IPS DF 4.7 (cell line): ENCODE results near the gene DDT.
A peak's percentile ranks its signal among the peaks of the same experiment; 100 is the strongest.
"Not testable (repeated sequence)": the region's sequence is repeated elsewhere in the genome, so short reads cannot be mapped to it uniquely, and the experiment has no call there.

Experiments
- DNase-seq: peaks from one replicate; pipeline ENCODE4 v3.0.0-alpha.2; 2013; ENCODE audit warnings: low spot score; ENCODE audit errors: extremely low read depth

The DDT gene

DNA sequence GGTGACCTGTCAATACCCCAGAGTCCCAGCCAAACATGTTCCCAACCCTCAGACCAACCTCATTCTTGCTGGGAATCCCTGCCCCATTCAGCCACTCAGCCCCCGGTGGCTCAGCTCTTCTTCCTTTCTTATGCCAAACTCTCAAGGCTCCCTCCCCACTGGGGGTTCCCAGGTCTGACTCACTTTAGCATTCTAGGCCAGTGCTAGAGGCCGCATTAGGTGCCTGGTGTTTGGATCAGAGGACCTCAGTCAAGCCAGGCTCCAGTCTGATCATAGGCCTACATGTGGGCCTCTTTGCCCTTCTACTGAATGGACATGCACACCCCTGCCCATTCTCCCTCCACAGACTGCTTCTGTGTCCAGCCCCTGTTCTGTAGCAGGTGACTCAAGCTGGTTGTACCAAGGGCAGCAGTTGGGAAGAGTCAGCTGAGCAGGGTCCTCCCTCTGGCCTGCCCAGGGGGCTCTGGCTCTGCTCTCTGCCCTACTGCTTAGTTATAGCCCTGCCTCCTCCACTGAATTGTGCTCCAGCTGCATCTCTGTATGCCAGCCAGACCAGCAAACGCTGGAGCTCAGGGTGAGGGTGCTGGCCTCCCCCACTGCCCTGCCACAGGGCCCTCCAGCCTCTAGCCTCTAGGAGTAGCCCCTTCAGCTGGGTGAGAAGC, 15.5 kb upstream of the DDT start:
- DNase-seq: not testable (repeated sequence)

DNA sequence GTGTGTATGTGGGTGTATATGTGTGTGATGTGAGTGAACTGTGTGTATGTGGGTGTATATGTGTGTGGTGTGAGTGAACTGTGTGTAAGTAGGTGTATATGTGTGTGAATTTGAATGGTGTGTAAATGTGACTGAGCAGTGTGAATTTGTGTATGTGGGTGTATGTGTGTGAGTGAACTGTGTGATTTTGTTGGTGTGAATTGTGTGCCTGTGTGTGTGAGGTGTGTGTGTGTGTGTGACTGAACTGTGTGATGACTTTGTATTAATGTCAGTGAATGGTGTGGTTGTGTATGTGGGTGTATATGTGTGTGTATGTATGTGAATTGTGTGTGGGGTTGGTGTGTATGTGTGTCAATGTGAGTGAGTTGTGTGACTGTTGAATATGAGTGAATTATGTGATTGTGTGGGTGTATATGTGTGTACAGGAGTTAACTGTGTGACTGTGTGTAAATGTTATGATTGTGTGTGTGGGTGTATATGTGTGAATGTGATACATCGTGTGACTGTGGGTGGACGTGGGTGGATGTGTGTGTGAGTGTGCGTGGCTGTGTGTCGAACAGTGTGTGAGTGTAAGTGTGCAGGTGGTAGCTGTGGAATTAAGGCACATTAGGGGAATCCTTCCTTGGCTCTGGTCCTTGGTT, 12.4 kb upstream of the DDT start:
- DNase-seq: not testable (repeated sequence)

GRCh38 chr22:23986089-23986488, 11.8 kb upstream of the DDT start:
- DNase-seq: not testable (repeated sequence)

- no peak for DNase-seq
Observed at GRCh38 chr22:23984430-23984829, 10.2 kb upstream of the DDT start.

DNA sequence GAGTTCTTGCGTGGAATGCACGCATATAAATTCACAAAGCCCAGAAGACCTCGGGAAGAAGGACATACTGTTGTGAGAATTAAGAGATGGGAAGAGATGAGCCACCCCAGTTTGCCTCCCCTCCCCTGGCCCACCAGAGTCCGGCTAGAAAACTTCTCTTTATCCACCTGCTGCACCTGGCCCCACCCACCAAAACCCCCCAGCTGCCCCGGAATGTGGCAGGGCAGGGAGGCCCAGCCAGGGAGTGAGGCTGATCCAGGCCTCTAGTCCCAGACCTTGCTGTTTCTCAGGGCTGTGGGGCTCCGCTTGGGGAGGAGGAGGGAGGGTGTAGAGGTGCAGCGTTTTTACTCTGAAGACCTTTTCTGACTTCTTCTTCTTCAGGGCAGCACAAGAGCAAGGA, 6.3 kb upstream of the DDT start:
- not testable (repeated sequence) for DNase-seq

- not testable (repeated sequence) for DNase-seq
Observed at GRCh38 chr22:23979557-23980240, 5.5 kb upstream of the DDT start, which contains the start of gene GSTT2. TSS of gene GSTT2 (plus strand) at chr22:23980134.

DNA sequence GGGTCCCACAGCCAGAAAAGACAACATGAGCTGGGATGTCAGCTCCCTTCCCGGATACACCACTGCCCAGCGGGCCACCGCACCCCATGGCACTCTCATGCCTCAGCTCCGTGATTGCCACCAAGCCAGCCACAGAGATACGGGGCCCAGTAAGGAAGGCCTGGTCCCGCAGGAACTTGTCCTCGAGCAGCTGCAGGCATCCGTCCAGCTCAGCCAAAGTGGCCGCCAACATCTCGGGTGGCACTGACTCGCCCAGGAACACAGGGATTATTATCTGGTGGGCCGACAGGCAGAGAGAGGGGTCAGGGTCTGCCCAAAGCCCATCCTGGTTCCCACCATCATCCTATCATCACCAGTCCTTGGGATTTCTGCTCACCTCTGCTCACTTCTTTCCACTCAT, 3.1 kb upstream of the DDT start:
- not testable (repeated sequence) for DNase-seq

GRCh38 chr22:23974836-23975352, 653 bp upstream of the DDT start:
- not testable (repeated sequence) for DNase-seq

DNA sequence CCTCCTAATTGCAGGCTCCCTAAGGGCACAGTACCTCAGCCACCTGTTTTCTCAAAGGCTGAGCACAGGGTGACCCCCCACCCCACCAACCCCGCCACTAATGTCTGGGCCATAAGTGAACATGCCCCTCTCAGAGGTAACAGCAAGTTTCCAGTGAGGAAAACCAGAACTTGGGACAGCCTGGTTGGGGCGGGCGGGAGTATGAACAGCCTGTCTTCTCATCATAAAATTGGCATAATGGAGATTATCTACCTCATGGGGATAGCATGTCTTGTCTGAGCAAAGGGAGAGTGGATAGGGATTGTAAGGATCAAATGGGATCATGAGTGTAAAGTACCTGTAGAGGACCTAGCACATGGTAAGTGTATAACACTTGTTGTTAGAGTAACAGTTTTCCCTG, 2.3 kb downstream of the DDT start:
- DNase-seq: not testable (repeated sequence)

DNA sequence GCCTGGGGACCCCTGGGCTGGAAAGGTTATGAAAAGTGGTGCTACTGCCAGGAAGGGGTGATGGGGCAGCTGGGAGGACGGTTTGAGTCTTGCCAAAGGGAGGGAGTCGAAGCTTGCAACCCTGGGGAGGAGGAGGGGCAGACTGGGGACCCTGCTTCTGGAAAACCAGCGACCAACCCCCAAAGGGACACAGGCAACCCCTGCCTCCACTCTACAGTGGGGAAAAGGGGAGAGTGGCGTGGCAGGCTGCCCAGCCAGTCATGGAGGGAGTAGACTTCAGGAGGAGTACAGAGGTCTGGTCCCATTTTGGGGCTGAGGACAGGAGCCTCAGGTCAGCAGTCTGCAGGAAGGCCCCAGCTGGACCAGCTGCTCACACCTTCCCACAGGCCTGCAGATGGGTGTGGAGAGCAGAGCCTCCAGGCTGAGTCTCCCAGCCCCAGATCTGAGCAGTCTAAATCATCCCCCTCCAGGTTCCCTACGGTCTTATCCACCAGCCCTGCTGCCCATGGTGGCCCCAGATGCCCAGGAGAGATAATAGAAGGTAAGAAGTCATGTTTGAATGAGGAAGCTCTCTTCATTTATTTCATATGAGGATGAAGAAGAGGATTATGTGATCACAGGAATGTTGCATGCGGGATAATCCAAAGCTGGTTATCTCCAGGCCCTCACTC, 3.3 kb downstream of the DDT start:
- DNase-seq: no peak

DNA sequence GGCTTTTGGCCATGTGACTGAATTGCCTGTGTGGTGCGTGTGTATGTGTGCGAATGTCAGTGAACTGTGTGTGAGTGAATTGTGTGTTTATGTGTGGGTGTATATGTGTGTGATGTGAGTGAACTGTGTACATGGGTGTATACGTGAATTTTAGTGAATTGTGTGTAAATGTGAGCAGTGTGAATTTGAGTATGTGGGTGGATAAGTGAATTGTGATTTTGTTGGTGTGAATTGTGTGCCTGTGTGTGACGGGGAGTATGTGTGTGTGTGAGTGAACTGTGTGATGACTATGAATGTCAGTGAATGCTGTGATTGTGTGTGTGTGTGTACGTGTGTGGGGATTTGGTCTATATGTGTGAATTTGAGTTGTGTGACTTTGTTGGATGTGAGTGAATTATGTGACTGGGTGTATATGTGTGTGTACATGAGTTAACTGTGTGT, 4.0 kb downstream of the DDT start:
- DNase-seq: no peak

GRCh38 chr22:23969071-23969470, 5.2 kb downstream of the DDT start:
- no peak for DNase-seq

- not testable (repeated sequence) for DNase-seq
Observed at GRCh38 chr22:23966568-23966967, 7.7 kb downstream of the DDT start, which contains the start of gene DDTL. TSS of gene DDTL (plus strand) at chr22:23966888. CDS start at chr22:23966915, 27 bp downstream.

DNA sequence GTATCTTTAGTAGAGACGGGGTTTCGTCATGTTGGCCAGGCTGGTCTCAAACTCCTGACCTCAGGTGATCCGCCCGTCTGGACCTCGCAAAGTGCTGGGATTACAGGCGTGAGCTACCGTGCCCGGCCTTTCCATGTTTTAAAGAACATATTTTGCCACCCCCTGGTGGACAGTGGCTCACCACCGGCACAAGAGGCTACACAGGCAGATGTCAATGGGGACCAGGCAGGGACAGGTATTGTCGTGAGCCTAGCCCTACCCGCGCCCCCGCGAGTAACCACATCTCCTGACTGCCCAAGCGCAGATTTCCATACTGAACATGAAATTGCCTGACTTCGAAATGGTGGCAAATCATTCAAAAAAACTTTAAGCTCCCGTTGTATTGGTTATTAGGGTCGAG, 8.1 kb downstream of the DDT start:
- not testable (repeated sequence) for DNase-seq

DNA sequence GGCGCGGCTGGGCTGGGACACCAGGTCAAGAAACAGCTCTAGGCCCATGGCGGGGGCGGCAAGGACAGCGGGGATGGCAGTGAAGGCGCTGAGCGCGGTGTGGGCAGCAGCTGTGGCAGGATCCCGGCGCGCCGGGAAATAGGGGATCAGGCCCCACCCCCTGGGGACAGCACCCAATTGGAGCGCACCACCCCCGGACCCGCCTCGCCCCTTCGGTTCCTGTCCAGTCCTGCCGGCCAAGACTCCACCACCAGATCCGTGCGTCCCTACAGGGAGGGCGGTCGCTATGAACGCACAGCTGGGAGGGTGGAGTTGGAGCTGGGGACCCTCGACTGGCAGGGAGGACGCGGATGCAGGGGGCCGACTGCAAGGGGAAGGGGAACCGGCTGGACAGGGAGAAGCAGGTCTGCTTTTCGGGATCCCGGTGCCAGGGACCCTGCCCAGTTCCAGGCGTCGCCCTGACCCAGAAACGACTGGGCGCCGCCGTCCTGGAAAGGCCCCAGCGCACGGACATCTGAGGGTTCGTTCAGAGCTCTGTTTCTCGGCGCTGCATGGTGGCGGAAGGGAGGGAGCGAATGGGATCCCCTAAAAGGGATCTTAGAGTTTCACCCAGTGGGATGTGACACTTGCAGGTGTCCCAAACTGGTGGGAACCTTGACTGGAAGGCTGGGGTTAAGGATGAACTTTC, 13.0 kb downstream of the DDT start, which contains the start of gene GSTT2B:
Gene GSTT2B, minus strand, starts transcription at position 112 of the 688 bp plus-strand sequence. Its CDS starts 64 bp downstream, at position 48.
- DNase-seq: not testable (repeated sequence)

DNA sequence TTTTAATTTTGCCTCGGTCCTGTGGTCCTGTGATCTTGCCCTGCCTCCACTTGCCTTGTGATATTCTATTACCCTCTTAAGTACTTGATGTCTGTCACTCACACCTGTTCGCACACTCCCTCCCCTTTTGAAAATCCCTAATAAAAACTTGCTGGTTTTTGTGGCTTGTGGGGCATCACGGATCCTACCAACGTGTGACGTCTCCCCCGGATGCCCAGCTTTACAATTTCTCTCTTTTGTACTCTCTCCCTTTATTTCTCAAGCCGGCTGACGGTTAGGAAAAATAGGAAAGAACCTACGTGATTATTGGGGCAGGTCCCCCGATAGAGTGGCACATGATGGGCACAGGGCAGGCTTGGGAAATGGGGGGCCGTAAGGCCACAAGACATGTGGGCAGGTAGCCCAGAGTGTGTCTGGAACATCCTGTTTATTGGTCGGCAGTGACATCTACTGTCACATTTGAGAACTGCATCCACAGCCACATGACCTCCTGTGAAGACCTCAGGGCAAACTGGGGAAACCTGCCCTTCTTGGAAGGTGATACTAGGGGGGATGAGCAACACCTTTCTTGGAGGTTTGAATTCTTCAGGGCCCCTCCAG, 17.8 kb downstream of the DDT start:
- peak; percentile 60 for DNase-seq

GRCh38 chr22:23955886-23956285, 18.4 kb downstream of the DDT start:
- DNase-seq: not testable (repeated sequence)

DNA sequence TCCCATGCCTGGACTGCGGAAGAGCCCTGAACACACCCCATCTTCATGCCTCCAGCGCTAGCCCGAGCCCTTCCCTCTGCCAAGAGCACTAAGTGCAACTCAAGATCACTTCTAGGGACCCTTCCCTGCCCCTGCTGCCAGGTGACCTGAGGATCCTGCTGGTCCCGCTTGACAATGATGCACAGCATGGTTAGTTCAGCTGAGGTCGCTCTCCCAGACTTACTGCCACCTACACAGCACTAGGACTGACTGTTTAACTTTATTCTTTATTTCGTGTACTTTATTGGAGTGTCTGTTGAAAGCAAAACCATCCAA, 19.3 kb downstream of the DDT start:
- DNase-seq: not testable (repeated sequence)

- DNase-seq: not testable (repeated sequence)
Observed at GRCh38 chr22:23954193-23954990, 19.8 kb downstream of the DDT start.

- not testable (repeated sequence) for DNase-seq
Observed at GRCh38 chr22:23953485-23953884, 20.8 kb downstream of the DDT start.
